WTC11 (cell line): ENCODE results near the gene USH2A. TPM values are rescaled to one million over a fixed set of nuclear protein-coding genes. Genes with fewer than 3 reads are reported as not detected.

ENCODE experiments used
- ATAC-seq: fragments of 200-7000 bp; cut with Tn5 transposase; 2 replicates; pipeline ENCODE4 v1.10.0; 2021; ENCODE audit warnings: mild to moderate bottlenecking, moderate library complexity
- CTCF ChIA-PET: fragments of 300-600 bp; sonication (Branson Sonifier 250); formaldehyde crosslinking; loops from one replicate; lab custom pipeline; 2021; ENCODE audit warnings: antibody characterized with exemption; lab: Charles Lee
- POLR2A ChIA-PET: fragments of 350-600 bp; sonication (Branson Sonifier 250); formaldehyde crosslinking; loops from one replicate; lab custom pipeline; 2021; ENCODE audit warnings: antibody characterized with exemption; lab: Charles Lee
- DNase-seq: peaks from one replicate; pipeline ENCODE4 v3.0.0; 2021; ENCODE audit warnings: low spot score
- H3K27ac Mint-ChIP-seq: 2 replicates; pipeline ENCODE4 v1.8.0; 2021; ENCODE audit warnings: mixed read lengths
- H3K27me3 Mint-ChIP-seq: 2 replicates; pipeline ENCODE4 v1.8.0; 2021; ENCODE audit warnings: low read depth, mild to moderate bottlenecking, moderate library complexity, mixed read lengths
- H3K36me3 Mint-ChIP-seq: 2 replicates; pipeline ENCODE4 v1.8.0; 2021; ENCODE audit warnings: mixed read lengths
- H3K4me1 Mint-ChIP-seq: 2 replicates; pipeline ENCODE4 v1.8.0; 2022; ENCODE audit warnings: mixed read lengths
- H3K4me3 Mint-ChIP-seq: 2 replicates; pipeline ENCODE4 v1.8.0; 2021; ENCODE audit warnings: mild to moderate bottlenecking, moderate library complexity, mixed read lengths
- H3K9me3 Mint-ChIP-seq: 2 replicates; pipeline ENCODE4 v1.8.0; 2021; ENCODE audit warnings: mixed read lengths
- CBFB ChIP-seq: sonication (generic); formaldehyde crosslinking; IDR thresholded peaks from 2 replicates; pipeline ENCODE4 v1.8.1; 2022; ENCODE audit warnings: mild to moderate bottlenecking, low read depth, missing genetic modification reagents
- CREM ChIP-seq: sonication (generic); formaldehyde crosslinking; IDR thresholded peaks from 2 replicates; pipeline ENCODE4 v1.8.1; 2022; ENCODE audit warnings: mild to moderate bottlenecking, missing genetic modification reagents, moderate library complexity
- FOXK1 ChIP-seq: sonication (generic); formaldehyde crosslinking; IDR thresholded peaks from 2 replicates; pipeline ENCODE4 v1.8.0; 2022; ENCODE audit warnings: mild to moderate bottlenecking, moderate library complexity, missing genetic modification reagents
- IRF2 ChIP-seq: sonication (generic); formaldehyde crosslinking; IDR thresholded peaks from 2 replicates; pipeline ENCODE4 v1.8.0; 2022; ENCODE audit warnings: low read depth, missing genetic modification reagents, borderline replicate concordance
- NFE2L1 ChIP-seq: sonication (generic); formaldehyde crosslinking; IDR thresholded peaks from 2 replicates; pipeline ENCODE4 v1.8.1; 2023; ENCODE audit warnings: missing genetic modification reagents
- NFYB ChIP-seq: sonication (generic); formaldehyde crosslinking; conservative IDR thresholded peaks from 2 replicates; pipeline ENCODE4 v1.8.0; 2022; ENCODE audit warnings: low read depth, missing genetic modification reagents
- OVOL2 ChIP-seq: fragments of 250-450 bp; sonication (Bioruptor Pico); IDR thresholded peaks from 2 replicates; pipeline ENCODE4 v1.9.0; 2021; ENCODE audit warnings: mild to moderate bottlenecking, borderline replicate concordance
- SOX15 ChIP-seq: fragments of 250-450 bp; sonication (Bioruptor Pico); IDR thresholded peaks from 2 replicates; pipeline ENCODE4 v1.9.0; 2021; ENCODE audit warnings: mild to moderate bottlenecking
- TEAD4 ChIP-seq: sonication (generic); formaldehyde crosslinking; IDR thresholded peaks from 2 replicates; pipeline ENCODE4 v1.8.0; 2022; ENCODE audit warnings: mild to moderate bottlenecking, missing genetic modification reagents
- ZNF317 ChIP-seq: sonication (generic); formaldehyde crosslinking; IDR thresholded peaks from 2 replicates; pipeline ENCODE4 v1.8.1; 2023; ENCODE audit warnings: low read depth, mild to moderate bottlenecking, moderate library complexity, missing genetic modification reagents, borderline replicate concordance
- total RNA-seq: library from RNA; stranded (reverse); gene quantifications from 3 replicates; pipeline ENCODE4 v1.2.3, GENCODE V29; 2021
- TF ChIP-seq, protein P1 (sequence below): sonication (generic); formaldehyde crosslinking; IDR thresholded peaks from 2 replicates; pipeline ENCODE4 v1.8.1; 2022; ENCODE audit warnings: missing genetic modification reagents, borderline replicate concordance
- TF ChIP-seq, protein P2 (sequence below): sonication (generic); formaldehyde crosslinking; conservative IDR thresholded peaks from 2 replicates; pipeline ENCODE4 v1.8.1; 2022; ENCODE audit warnings: mild to moderate bottlenecking, missing genetic modification reagents
- TF ChIP-seq, protein P3 (sequence below): sonication (generic); formaldehyde crosslinking; IDR thresholded peaks from 2 replicates; pipeline ENCODE4 v1.8.1; 2023; ENCODE audit warnings: mild to moderate bottlenecking, missing genetic modification reagents, moderate library complexity
- TF ChIP-seq, protein P4 (sequence below): sonication (generic); formaldehyde crosslinking; IDR thresholded peaks from 2 replicates; pipeline ENCODE4 v1.8.1; 2023; ENCODE audit warnings: mild to moderate bottlenecking, missing genetic modification reagents
- TF ChIP-seq, protein P5 (sequence below): fragments of 200-600 bp; IDR thresholded peaks from 2 replicates; pipeline ENCODE4 v1.8.0; 2022; ENCODE audit warnings: antibody characterized with exemption
- TF ChIP-seq, protein P6 (sequence below): fragments of 250-450 bp; sonication (Bioruptor Pico); IDR thresholded peaks from 2 replicates; pipeline ENCODE4 v1.8.0; 2021; ENCODE audit warnings: mild to moderate bottlenecking
- TF ChIP-seq, protein P7 (sequence below): sonication (generic); formaldehyde crosslinking; IDR thresholded peaks from 2 replicates; pipeline ENCODE4 v1.8.0; 2023; ENCODE audit warnings: missing genetic modification reagents, mild to moderate bottlenecking, borderline replicate concordance

USH2A gene
- total RNA-seq, 1 experiment from 2014 or later: 0.37 TPM

DNA sequence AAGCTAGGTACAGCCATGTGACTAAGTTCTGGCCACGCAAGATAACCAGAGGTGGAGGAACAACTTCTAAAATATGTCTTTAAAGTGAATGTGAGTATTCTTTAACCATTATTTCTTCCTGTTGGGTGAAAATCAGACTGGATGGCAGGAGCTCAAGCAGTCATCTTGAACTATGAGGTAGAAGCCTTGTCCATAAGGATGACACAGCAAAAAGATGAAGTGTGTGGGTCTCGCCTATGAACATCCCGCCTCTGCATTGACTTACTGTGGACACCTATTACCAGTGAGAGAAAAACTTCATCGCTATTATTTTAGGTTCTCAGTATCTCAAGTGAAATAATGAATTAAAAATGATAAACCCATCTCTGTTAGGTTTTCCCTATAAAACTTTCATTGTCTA, 365.3 kb downstream of the USH2A start:
- TF ChIP-seq, protein P1, sequence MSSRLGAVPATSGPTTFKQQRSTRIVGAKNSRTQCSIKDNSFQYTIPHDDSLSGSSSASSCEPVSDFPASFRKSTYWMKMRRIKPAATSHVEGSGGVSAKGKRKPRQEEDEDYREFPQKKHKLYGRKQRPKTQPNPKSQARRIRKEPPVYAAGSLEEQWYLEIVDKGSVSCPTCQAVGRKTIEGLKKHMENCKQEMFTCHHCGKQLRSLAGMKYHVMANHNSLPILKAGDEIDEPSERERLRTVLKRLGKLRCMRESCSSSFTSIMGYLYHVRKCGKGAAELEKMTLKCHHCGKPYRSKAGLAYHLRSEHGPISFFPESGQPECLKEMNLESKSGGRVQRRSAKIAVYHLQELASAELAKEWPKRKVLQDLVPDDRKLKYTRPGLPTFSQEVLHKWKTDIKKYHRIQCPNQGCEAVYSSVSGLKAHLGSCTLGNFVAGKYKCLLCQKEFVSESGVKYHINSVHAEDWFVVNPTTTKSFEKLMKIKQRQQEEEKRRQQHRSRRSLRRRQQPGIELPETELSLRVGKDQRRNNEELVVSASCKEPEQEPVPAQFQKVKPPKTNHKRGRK (CRISPR knock-in tag): no peak
- TF ChIP-seq, protein P2, sequence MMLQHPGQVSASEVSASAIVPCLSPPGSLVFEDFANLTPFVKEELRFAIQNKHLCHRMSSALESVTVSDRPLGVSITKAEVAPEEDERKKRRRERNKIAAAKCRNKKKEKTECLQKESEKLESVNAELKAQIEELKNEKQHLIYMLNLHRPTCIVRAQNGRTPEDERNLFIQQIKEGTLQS (CRISPR knock-in tag): no peak
- no peak for TF ChIP-seq CBFB (CRISPR knock-in tag)
- TF ChIP-seq CREM: no peak
- no peak for TF ChIP-seq OVOL2 (CRISPR knock-in tag)
- TF ChIP-seq, protein P3, sequence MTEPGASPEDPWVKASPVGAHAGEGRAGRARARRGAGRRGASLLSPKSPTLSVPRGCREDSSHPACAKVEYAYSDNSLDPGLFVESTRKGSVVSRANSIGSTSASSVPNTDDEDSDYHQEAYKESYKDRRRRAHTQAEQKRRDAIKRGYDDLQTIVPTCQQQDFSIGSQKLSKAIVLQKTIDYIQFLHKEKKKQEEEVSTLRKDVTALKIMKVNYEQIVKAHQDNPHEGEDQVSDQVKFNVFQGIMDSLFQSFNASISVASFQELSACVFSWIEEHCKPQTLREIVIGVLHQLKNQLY (CRISPR knock-in tag): no peak
- no peak for TF ChIP-seq ZNF317 (CRISPR knock-in tag)
- TF ChIP-seq NFE2L1 (CRISPR knock-in tag): no peak
- TF ChIP-seq TEAD4 (CRISPR knock-in tag): no peak
- no peak for TF ChIP-seq NFYB
- TF ChIP-seq, protein P4, sequence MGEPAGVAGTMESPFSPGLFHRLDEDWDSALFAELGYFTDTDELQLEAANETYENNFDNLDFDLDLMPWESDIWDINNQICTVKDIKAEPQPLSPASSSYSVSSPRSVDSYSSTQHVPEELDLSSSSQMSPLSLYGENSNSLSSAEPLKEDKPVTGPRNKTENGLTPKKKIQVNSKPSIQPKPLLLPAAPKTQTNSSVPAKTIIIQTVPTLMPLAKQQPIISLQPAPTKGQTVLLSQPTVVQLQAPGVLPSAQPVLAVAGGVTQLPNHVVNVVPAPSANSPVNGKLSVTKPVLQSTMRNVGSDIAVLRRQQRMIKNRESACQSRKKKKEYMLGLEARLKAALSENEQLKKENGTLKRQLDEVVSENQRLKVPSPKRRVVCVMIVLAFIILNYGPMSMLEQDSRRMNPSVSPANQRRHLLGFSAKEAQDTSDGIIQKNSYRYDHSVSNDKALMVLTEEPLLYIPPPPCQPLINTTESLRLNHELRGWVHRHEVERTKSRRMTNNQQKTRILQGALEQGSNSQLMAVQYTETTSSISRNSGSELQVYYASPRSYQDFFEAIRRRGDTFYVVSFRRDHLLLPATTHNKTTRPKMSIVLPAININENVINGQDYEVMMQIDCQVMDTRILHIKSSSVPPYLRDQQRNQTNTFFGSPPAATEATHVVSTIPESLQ (CRISPR knock-in tag): no peak
- TF ChIP-seq, protein P5, sequence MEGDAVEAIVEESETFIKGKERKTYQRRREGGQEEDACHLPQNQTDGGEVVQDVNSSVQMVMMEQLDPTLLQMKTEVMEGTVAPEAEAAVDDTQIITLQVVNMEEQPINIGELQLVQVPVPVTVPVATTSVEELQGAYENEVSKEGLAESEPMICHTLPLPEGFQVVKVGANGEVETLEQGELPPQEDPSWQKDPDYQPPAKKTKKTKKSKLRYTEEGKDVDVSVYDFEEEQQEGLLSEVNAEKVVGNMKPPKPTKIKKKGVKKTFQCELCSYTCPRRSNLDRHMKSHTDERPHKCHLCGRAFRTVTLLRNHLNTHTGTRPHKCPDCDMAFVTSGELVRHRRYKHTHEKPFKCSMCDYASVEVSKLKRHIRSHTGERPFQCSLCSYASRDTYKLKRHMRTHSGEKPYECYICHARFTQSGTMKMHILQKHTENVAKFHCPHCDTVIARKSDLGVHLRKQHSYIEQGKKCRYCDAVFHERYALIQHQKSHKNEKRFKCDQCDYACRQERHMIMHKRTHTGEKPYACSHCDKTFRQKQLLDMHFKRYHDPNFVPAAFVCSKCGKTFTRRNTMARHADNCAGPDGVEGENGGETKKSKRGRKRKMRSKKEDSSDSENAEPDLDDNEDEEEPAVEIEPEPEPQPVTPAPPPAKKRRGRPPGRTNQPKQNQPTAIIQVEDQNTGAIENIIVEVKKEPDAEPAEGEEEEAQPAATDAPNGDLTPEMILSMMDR: no peak
- TF ChIP-seq IRF2 (CRISPR knock-in tag): no peak
- no peak for TF ChIP-seq FOXK1 (CRISPR knock-in tag)
- TF ChIP-seq, protein P6, sequence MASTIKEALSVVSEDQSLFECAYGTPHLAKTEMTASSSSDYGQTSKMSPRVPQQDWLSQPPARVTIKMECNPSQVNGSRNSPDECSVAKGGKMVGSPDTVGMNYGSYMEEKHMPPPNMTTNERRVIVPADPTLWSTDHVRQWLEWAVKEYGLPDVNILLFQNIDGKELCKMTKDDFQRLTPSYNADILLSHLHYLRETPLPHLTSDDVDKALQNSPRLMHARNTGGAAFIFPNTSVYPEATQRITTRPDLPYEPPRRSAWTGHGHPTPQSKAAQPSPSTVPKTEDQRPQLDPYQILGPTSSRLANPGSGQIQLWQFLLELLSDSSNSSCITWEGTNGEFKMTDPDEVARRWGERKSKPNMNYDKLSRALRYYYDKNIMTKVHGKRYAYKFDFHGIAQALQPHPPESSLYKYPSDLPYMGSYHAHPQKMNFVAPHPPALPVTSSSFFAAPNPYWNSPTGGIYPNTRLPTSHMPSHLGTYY (CRISPR knock-in tag): no peak
- Mint-ChIP-seq H3K27me3 (no peaks in the 10 kb centered on the region), H3K4me3 (no peak overlapping the region), H3K9me3 (no peaks in the 10 kb centered on the region), H3K4me1 (peaks cover 22% of the 10 kb centered on the region), H3K27ac (no peak overlapping the region), H3K36me3 (no peaks in the 10 kb centered on the region)
- no peak for ATAC-seq
- no peak for DNase-seq
- ChIA-PET POLR2A (no interaction called here), CTCF (no interaction called here)

DNA sequence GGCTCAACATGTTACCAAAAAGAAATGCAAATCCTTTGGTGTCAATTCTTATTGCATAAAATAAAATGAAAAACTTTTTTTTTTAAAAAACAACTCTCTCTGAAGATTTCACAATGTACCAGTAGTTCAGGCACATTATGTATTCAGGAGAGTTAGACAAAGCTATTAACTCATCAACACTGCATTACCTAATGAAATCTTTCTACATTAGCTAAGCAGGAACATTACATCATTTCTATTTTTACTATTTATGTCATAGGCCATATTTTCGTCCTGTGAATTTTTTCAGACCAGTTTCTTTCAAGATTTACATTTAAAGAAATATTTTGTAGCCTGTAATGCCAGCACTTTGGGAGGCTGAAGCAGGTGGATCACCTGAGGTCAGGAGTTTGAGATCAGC, 366.2 kb downstream of the USH2A start:
- ChIA-PET CTCF (no interaction called here), POLR2A (no interaction called here)
- H3K9me3 Mint-ChIP-seq: no peaks in the 10 kb centered on the region
- ATAC-seq (no peak), DNase-seq (no peak)
- H3K27me3 Mint-ChIP-seq: no peaks in the 10 kb centered on the region
- peaks cover 22% of the 10 kb centered on the region for H3K4me1 Mint-ChIP-seq
- H3K36me3 Mint-ChIP-seq: no peaks in the 10 kb centered on the region
- no peak for TF ChIP-seq CBFB (CRISPR knock-in tag)
- TF ChIP-seq, all 79 proteins: peak for 0
- no peak overlapping the region for H3K27ac Mint-ChIP-seq
- H3K4me3 Mint-ChIP-seq: no peak overlapping the region

DNA sequence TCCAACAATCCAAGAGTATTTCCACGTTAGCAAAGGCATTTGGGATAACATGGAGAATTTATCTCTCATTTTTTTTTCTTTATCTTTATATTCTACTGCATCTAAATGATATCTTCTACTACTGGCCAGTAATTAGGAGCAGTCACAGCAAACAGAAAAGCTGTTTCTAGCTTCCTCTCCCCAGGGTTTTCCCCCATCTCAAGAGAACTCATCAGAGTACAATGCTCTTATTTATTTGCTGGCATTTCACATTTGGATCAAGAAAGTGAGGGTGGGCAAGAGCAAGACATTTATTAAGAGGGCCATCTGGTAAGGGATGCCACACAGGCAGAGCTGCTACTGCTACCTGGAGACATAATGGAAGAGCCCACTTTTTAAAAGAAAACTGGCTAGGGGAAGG, 368.2 kb downstream of the USH2A start:
- Mint-ChIP-seq H3K36me3 (no peaks in the 10 kb centered on the region), H3K9me3 (peaks cover 3% of the 10 kb centered on the region; the same call in 1 of the 2 replicates), H3K4me1 (peaks cover 25% of the 10 kb centered on the region), H3K27ac (peak overlapping the region; percentile 46; the same call in 1 of the 2 replicates), H3K4me3 (no peak overlapping the region), H3K27me3 (no peaks in the 10 kb centered on the region)
- DNase-seq (no peak), ATAC-seq (no peak)
- CTCF ChIA-PET: no interaction called here
- POLR2A ChIA-PET: no interaction called here
- TF ChIP-seq, protein P7, sequence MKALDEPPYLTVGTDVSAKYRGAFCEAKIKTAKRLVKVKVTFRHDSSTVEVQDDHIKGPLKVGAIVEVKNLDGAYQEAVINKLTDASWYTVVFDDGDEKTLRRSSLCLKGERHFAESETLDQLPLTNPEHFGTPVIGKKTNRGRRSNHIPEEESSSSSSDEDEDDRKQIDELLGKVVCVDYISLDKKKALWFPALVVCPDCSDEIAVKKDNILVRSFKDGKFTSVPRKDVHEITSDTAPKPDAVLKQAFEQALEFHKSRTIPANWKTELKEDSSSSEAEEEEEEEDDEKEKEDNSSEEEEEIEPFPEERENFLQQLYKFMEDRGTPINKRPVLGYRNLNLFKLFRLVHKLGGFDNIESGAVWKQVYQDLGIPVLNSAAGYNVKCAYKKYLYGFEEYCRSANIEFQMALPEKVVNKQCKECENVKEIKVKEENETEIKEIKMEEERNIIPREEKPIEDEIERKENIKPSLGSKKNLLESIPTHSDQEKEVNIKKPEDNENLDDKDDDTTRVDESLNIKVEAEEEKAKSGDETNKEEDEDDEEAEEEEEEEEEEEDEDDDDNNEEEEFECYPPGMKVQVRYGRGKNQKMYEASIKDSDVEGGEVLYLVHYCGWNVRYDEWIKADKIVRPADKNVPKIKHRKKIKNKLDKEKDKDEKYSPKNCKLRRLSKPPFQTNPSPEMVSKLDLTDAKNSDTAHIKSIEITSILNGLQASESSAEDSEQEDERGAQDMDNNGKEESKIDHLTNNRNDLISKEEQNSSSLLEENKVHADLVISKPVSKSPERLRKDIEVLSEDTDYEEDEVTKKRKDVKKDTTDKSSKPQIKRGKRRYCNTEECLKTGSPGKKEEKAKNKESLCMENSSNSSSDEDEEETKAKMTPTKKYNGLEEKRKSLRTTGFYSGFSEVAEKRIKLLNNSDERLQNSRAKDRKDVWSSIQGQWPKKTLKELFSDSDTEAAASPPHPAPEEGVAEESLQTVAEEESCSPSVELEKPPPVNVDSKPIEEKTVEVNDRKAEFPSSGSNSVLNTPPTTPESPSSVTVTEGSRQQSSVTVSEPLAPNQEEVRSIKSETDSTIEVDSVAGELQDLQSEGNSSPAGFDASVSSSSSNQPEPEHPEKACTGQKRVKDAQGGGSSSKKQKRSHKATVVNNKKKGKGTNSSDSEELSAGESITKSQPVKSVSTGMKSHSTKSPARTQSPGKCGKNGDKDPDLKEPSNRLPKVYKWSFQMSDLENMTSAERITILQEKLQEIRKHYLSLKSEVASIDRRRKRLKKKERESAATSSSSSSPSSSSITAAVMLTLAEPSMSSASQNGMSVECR (CRISPR knock-in tag): no peak
- TF ChIP-seq SOX15 (CRISPR knock-in tag): no peak
